SKM-1 treated with dmso at 0.1 percent for 144 hours (cell line): Measurements from ENCODE around the gene STK38.
"Not testable (repeated sequence)": the region's sequence is repeated elsewhere in the genome, so short reads cannot be mapped to it uniquely, and the experiment has no call there.

Experiments used
- DNase-seq: peaks from one replicate; lab custom pipeline; 2025; ENCODE audit not compliant: unreplicated experiment; lab: John Stamatoyannopoulos, UW

Gene STK38

GRCh38 chr6:36489426-36489825 is 57.9 kb downstream of the STK38 start:
- no peak for DNase-seq

- DNase-seq = no peak
Observed at GRCh38 chr6:36488221-36488620, 59.1 kb downstream of the STK38 start.

- no peak for DNase-seq
Observed at GRCh38 chr6:36487698-36488097, 59.6 kb downstream of the STK38 start.

DNA sequence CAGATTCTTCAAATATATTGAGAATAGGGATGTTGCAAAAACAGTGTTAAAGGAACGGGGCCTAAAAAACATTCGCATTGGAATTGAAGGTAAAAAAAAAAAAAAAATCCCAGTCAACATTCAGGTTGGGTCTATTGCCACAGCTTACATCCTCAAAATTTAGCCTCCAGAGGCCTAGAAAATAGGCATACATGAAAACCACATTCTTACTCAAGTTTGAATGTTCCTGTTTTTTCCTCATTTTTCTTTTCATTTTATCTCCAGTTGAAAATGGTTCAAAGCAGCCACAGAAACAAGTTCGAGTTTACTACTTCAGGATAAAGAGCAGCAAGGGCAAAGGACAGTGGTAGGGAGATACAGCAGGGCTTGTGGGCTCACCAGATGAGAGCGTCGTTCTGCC is 62.5 kb downstream of the STK38 start:
- DNase-seq = peak; percentile 58

DNA sequence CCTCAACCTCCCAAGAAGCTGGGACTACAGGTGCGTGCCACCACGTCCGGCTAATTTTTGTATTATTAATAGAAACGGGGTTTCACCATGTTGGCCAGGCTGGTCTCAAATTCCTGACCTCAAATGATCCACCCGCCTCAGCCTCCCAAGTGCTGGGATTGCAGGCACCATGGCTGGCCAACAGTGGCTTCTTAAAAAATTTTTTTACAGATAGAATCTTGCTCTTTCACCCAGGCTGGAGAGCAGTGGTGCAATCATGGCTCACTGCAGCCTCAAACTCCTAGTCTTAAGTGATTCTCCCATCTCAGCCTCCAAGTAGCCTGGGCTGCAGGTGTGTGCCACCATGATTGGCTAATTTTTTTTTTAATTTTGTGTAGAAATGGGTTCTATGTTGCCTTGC is 64.0 kb downstream of the STK38 start:
- not testable (repeated sequence) for DNase-seq

GRCh38 chr6:36479256-36479655 is 68.0 kb downstream of the STK38 start:
- DNase-seq = no peak

DNA sequence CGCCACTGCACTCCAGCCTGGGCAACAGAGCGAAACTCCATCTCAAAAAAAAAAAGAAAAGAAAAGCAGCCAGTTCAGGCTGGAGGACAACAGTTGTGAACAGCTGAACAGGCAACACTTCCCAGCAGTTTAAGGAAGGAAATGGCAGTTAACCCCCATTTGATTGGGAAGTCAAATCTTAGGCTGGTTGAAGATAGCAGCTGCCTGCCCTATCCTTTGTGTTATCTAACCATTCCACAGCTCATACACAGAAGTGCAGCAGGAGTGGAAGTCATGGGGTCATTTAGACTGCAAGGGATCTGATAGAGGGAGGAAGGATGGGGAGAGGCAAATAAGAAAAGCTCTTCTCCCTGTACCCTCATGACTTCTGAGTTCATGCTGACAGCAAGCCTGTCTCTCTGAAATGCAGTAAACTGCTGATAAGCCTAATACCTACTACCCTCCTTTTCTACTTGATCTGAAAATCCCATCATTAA is 69.2 kb downstream of the STK38 start:
- DNase-seq = peak; percentile 20

DNA sequence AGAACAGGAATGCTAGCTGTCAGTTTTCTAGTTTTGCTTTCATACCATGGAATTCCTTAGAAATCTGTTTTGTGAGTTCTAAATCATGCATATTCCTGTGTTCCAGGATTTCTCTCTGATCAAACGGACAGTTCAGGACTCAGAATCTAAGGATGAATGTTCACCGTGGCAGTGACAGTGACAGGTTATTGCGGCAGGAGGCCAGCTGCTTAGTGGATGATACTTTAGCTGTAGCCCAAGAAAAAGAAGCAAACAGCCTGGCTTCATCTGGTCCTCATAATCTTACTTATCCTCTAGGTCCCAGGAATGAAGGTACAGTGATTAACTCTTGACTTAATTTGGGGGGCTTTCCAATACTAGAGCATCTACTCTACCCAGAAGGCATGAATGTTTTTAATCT is 77.3 kb downstream of the STK38 start:
- no peak for DNase-seq

DNA sequence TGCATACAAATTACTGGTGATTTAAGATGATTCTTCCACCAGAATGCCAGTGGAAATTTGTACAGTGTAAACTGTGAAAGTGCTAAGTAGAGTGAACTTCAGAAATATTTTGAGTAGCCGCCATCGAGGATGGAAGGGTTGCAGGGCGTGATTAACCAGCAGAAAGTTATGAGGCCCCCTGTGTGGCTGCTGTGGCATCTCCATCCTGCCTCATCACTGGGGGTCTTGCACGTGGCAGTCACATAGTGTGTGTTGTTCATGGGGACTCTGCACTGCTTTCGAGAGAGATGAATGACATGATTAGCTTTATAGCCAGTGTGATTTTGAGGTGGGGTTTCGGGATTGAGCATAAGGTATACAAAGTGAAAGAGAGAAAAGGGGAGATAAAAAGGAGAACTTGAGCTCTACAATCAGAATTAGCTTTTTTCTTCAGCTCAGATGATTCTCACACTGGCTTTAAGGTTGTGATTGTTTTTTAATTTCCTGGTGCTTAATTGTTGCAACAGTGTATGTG is 78.1 kb downstream of the STK38 start:
- no peak for DNase-seq

DNA sequence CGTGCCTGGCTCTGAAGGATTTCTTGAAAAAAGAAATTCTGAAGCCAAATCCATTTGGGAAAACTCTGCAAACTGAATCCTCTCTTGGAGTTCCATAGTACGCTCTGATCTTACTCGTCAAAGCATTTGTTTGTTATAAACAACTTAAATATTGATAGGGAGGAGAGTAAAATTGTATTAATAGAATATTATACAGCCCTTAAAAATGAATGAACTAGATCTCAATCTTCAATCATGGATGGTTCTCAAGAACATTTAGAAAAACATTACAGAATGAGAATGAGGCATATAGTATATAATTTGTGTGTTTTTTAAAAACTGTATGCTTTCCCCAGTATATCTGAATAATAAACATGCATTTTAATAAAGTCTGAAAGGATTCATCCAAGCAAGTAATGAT is 79.7 kb downstream of the STK38 start:
- no peak for DNase-seq

DNA sequence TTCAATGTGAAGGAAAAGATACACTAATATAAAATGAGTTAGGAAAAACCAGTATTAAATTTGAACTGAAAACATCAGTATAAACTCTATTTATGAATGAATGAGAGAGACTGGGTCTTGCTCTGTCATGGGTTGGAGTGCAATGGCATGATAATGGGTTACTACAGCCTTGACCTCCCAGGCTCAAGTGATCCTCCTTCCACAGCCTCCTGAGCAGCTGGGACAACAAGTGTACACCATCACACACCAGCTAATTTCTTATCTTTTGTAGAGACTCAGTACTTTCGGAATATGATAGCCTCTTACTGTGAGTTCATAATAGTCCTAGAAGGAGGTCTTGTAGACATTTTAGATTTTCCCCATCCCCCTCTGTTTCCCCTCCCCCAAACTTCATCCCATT is 83.0 kb downstream of the STK38 start:
- no peak for DNase-seq

DNA sequence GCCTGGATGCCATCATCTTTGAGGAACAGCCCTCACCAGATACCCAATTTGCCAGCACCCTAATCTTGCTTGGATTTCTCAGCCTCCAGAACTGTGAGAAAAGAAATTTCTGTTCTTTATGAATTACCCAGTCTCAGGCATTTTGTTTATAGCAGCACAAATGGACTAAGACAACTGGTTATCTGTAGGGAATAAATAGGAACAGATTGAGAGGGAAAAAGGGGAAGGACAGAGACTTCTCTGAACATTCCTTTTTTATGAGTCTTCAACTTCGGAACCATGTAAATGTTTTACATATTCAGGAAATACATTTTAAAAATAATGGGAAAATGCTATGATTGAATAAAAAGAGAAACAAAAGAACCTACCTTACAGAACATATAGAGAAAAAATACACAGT is 83.6 kb downstream of the STK38 start:
- no peak for DNase-seq

DNA sequence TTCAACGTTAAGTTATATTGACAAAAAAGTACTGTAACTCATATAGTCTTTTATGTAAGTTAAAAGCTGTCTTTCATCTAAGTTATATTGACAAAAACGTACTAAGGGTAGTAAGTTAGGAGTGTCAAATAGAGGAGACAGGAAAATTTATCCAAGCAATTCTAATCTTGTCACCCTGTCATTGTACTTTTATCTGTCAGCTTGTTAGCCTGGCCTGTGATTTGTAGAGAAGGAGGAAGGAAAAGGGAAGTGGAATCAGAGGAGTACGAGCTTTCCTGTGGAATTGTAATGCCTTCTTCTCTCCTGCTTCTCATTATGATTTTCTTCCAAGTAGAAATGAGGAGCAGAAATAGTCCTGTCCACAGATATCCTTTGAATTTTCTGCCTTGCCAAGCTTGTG is 85.6 kb downstream of the STK38 start:
- no peak for DNase-seq

DNA sequence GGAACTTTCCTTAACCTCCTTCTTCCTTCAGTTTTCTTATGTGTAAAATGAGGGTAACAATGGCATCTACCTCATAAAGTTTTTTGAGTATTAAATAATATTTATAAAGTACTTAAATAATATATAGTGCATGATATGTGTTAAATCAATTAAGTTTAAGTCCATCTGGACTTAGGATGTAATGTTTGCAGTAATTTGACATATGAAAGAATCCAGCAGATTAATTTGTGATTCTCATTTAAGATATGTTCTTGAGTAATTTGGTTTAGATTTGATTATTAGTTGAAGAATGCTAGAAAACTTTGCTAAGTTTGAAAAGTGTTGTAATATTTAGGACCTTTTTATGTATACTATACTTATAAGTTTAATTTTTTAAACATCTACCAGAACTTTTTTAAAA is 86.4 kb downstream of the STK38 start:
- no peak for DNase-seq

DNA sequence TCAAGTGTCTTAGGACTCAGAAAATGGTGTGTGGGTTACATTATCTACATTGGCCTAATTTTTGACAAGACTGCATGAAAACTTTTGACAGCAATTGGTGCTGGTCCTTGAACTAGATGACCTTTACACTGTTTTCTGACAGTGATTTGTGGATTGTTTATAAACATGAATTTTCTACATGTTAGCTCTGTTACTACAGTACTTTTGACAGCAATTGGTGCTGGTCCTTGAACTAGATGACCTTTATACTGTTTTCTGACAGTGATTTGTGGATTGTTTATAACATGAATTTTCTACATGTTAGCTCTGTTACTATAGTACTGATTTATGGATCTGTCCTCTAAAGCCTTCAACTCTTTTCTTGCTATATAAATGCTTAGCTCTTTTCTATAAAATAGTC is 87.8 kb downstream of the STK38 start:
- no peak for DNase-seq

DNA sequence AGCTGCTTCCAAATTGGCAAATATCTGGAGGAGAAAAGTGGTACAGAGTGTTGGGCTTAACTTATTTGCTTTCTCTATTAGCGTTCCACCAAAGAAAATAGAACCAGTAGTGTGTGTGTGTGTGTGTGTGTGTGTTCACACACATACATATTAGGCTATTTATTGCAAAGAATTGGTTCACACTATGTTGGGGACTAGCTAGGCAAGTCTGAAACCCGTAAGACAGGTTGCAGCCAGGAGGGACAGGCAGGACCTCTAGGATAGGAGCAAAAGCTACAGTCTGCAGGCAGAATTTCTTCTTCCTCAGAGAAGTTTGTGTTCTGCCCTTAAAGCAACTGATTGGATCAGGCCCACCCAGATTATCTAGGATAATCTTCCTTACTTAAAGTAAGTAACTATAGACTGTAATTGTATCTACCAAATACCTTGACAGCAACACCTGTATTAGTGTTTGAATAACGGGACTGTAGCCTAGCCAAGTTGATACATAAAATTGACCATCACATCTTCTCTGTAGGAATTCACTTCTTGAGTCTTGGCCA is 91.7 kb downstream of the STK38 start:
- no peak for DNase-seq

DNA sequence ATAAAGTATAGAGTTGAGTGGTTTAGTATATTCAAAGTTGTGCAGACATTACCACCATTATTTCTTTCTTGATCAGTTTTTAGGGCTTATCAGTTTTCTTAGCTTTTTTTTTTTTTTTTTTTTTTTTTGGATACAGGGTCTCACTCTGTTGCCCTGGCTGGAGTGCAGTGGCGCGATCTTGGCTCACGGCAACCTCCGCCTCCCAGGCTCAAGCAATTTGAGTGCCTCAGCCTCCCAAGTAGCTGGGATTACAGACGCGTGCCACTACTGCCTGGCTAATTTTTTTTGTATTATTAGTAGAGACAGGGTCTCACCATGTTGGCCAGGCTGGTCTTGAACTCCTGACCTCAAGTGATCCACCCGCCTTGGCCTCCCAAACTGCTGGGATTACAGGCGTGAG is 94.4 kb downstream of the STK38 start:
- not testable (repeated sequence) for DNase-seq

- DNase-seq = not testable (repeated sequence)
Observed at GRCh38 chr6:36449173-36449572, 98.1 kb downstream of the STK38 start.

GRCh38 chr6:36445621-36446020 is 101.7 kb downstream of the STK38 start:
- DNase-seq = no peak

GRCh38 chr6:36444470-36444869 is 102.8 kb downstream of the STK38 start:
- no peak for DNase-seq
